Esophagus muscularis mucosa (tissue), 4 donors: Measurements from ENCODE around the gene GFY. TPM values are rescaled to one million over a fixed set of nuclear protein-coding genes. Genes with fewer than 3 reads are reported as not detected.
"Not testable (repeated sequence)": the region's sequence is repeated elsewhere in the genome, so short reads cannot be mapped to it uniquely, and the experiment has no call there.

Experiments used
- DNase-seq: peaks from one replicate; pipeline ENCODE4 v3.0.0-alpha.2; 2017; ENCODE audit errors: extremely low spot score
- H3K27ac ChIP-seq, 4 donors: fragments of 200-600 bp; sonication (generic); replicated peaks in 1 of 4; 1 replicate in 3 of 4; 2 replicates in 1 of 4; pipeline ENCODE4 v1.5.1; 2016 to 2019; ENCODE audit warnings: mild to moderate bottlenecking in 1 of 4
- H3K27me3 ChIP-seq, 4 donors: fragments of 200-600 bp; sonication (generic); one replicate each; pipeline versions ENCODE4 v1.5.1 to v1.6.0; 2016 to 2019
- H3K36me3 ChIP-seq, 4 donors: fragments of 200-600 bp; sonication (generic); one replicate each; pipeline ENCODE4 v1.5.1; 2016 to 2019
- H3K4me1 ChIP-seq, 4 donors: fragments of 200-600 bp; sonication (generic); one replicate each; pipeline ENCODE4 v1.5.1; 2016 to 2019
- H3K4me3 ChIP-seq, 4 donors: fragments of 200-600 bp; sonication (generic); 1 replicate in 2 of 4; 2 replicates in 2 of 4; pipeline ENCODE4 v1.5.1; 2016 to 2019; ENCODE audit warnings: mild to moderate bottlenecking in 4 of 4, moderate library complexity in 1 of 4
- H3K9me3 ChIP-seq, 4 donors: fragments of 200-600 bp; sonication (generic); 1 replicate in 3 of 4; 2 replicates in 1 of 4; pipeline ENCODE4 v1.5.1; 2016 to 2019
- CTCF ChIP-seq, 3 experiments: fragments of 200-600 bp in 2 of 3; fragments of 450-650 bp in 1 of 3; sonication (generic) in 2 of 3; IDR thresholded peaks; one replicate each; pipeline ENCODE4 v1.5.1; 2017 to 2019; ENCODE audit warnings: antibody characterized with exemption in 3 of 3, mild to moderate bottlenecking in 2 of 3, moderate library complexity in 1 of 3
- EP300 ChIP-seq: sonication (generic); formaldehyde crosslinking; IDR thresholded peaks from one replicate; pipeline ENCODE4 v1.6.1; 2017; ENCODE audit warnings: antibody characterized with exemption
- POLR2A ChIP-seq: fragments of 450-650 bp; IDR thresholded peaks from one replicate; pipeline ENCODE4 v1.6.1; 2017; ENCODE audit warnings: antibody characterized with exemption, moderate library complexity, mild to moderate bottlenecking, low read depth
- POLR2AphosphoS5 ChIP-seq, 2 donors: sonication (generic); formaldehyde crosslinking; IDR thresholded peaks; one replicate each; pipeline ENCODE4 v1.6.1; 2017; ENCODE audit warnings: antibody characterized with exemption in 2 of 2
- WGBS: methylation state at CpG from one replicate; pipeline ENCODE4 v1.1.5; 2018; 5-methylcytosine and 5-hydroxymethylcytosine counted together
- intact Hi-C: fragments of 100-400 bp; cut with DNase I; formaldehyde crosslinking; loops from one replicate; pipeline ENCODE4 v1.15.1; 2023
- total RNA-seq, 4 donors: library from RNA; depleted of rRNA; stranded (reverse); fragments of >200 nt; gene quantifications; one replicate each; pipeline versions ENCODE4 v1.1.0 to v1.2.1, GENCODE V29; 2016

The GFY gene
- total RNA-seq, 4 donors from 2014 or later, result not detected

GRCh38 chr19:49453757-49454240 is 28.6 kb downstream of the GFY start:
- peaks cover 18 to 51% (median 43%) of the 10 kb centered on the region in 4 donors for H3K4me1 ChIP-seq
- peak overlapping the region; percentile 62 to 86 (median 71) for H3K4me3 ChIP-seq
- WGBS, result 36% methylated on average over 10 of the region's 10 CpGs
- intact Hi-C loops, result no loop called here
- H3K27ac ChIP-seq, result peak overlapping the region; percentile 92 to 97 (median 94)
- no peaks in the 10 kb centered on the region for H3K27me3 ChIP-seq
- no peak for DNase-seq
- H3K9me3 ChIP-seq, result no peaks in the 10 kb centered on the region
- no peak for TF ChIP-seq POLR2A
- no peak for TF ChIP-seq EP300
- no peak for TF ChIP-seq POLR2AphosphoS5 (IDR thresholded peaks at IDR 0.05)
- TF ChIP-seq CTCF (IDR thresholded peaks at IDR 0.05), result no peak
- peaks cover 4 to 21% (median 12%) of the 10 kb centered on the region in 4 donors for H3K36me3 ChIP-seq

DNA sequence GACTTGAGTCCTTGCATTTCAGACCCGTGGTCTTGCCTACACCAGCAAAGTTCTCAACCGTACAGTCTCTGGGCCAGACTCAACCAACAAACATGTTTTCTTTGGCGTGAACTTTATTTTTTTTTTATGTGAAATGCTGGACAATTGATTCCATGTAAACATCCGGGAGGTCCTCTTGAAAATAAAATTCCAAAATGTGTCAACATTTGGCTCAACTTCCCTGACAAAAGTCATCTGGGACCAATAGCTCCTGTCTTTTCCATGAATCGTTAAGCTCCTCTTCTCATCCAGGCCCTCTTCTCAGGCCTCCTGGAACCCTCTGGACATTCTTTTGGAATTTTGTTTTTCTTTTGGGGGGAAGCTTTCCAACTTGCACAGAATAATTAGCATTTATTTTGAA is 30.6 kb downstream of the GFY start:
- H3K4me1 ChIP-seq, result peaks cover 18 to 41% (median 35%) of the 10 kb centered on the region in 4 donors
- 58% methylated on average over 5 of the region's 5 CpGs for WGBS
- H3K36me3 ChIP-seq, result peaks cover 0 to 25% (median 19%) of the 10 kb centered on the region in 4 donors
- H3K9me3 ChIP-seq, result no peaks in the 10 kb centered on the region
- H3K27me3 ChIP-seq, result no peaks in the 10 kb centered on the region
- H3K27ac ChIP-seq, result peak overlapping the region; percentile 39 to 78 (median 62)
- H3K4me3 ChIP-seq, result no peak overlapping the region
- no peak for DNase-seq
- TF ChIP-seq EP300 (no peak), POLR2AphosphoS5 (IDR thresholded peaks at IDR 0.05) (no peak), POLR2A (no peak), CTCF (IDR thresholded peaks at IDR 0.05) (no peak)
- intact Hi-C loops, result no loop called here

DNA sequence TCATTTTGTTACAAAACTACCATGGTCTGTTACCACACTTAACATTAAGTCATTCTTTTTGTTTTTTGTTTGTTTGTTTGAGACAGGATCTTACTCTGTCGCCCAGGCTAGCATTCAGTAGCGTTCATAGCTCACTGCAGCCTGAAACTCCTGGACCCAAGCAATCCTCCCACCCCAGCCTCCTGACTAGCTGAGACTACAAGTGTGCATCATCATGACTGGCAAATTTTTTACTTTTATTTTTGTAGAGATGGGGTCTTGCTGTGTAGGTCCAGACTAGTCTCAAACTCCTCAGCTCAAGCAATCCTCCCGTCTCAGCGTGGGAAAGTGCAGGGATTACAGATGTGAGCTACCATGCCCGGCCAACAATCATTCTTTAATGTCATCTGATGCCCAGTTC is 31.1 kb downstream of the GFY start:
- no peak overlapping the region for H3K4me3 ChIP-seq
- H3K36me3 ChIP-seq, result peaks cover 0 to 28% (median 20%) of the 10 kb centered on the region in 4 donors
- DNase-seq, result no peak
- no peaks in the 10 kb centered on the region for H3K9me3 ChIP-seq
- intact Hi-C loops, result no loop called here
- TF ChIP-seq CTCF (IDR thresholded peaks at IDR 0.05), result no peak
- TF ChIP-seq POLR2AphosphoS5 (IDR thresholded peaks at IDR 0.05), result no peak
- TF ChIP-seq EP300, result no peak
- WGBS, result 80% methylated on average over 5 of the region's 5 CpGs
- H3K27ac ChIP-seq, result peak overlapping the region; percentile 39 to 78 (median 62)
- H3K4me1 ChIP-seq, result peaks cover 18 to 36% (median 30%) of the 10 kb centered on the region in 4 donors
- no peaks in the 10 kb centered on the region for H3K27me3 ChIP-seq

DNA sequence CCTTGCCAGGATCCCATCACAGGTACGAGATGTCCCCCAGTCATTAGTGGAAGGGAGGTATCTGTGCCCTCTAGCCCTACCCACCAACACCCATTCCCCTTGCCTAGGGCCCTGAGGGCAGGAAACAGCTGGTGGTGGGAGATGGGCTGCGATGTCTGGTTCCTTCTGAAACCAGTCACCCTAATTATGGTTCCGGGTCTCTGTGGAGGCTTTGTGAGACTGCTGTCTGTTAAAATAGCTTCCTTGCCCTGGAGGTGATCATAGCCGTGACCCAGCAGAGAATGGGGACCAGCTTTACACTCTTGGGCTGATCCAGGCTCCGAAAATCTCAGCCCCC is 33.3 kb downstream of the GFY start:
- H3K36me3 ChIP-seq, result peaks cover 0 to 41% (median 23%) of the 10 kb centered on the region in 4 donors
- no peak for TF ChIP-seq POLR2A
- no peak for TF ChIP-seq CTCF (IDR thresholded peaks at IDR 0.05)
- TF ChIP-seq EP300, result no peak
- no peak for TF ChIP-seq POLR2AphosphoS5 (IDR thresholded peaks at IDR 0.05)
- intact Hi-C loops, result no loop called here
- no peak overlapping the region for H3K4me3 ChIP-seq
- no peaks in the 10 kb centered on the region for H3K27me3 ChIP-seq
- H3K9me3 ChIP-seq, result no peaks in the 10 kb centered on the region
- DNase-seq, result no peak
- H3K27ac ChIP-seq, result peak overlapping the region; percentile 1 to 78 (median 40)
- H3K4me1 ChIP-seq, result peaks cover 14 to 25% (median 21%) of the 10 kb centered on the region in 4 donors
- 90% methylated on average over 5 of the region's 5 CpGs for WGBS

GRCh38 chr19:49459388-49459787 is 34.2 kb downstream of the GFY start:
- TF ChIP-seq POLR2A (no peak), POLR2AphosphoS5 (IDR thresholded peaks at IDR 0.05) (no peak), CTCF (IDR thresholded peaks at IDR 0.05) (no peak), EP300 (no peak)
- no peak for DNase-seq
- peaks cover 6 to 17% (median 13%) of the 10 kb centered on the region in 4 donors for H3K4me1 ChIP-seq
- 97% methylated on average over 3 of the region's 12 CpGs for WGBS
- no peak overlapping the region for H3K4me3 ChIP-seq
- H3K9me3 ChIP-seq, result no peaks in the 10 kb centered on the region
- intact Hi-C loops, result no loop called here
- H3K27ac ChIP-seq, result no peak overlapping the region
- peaks cover 0 to 49% (median 31%) of the 10 kb centered on the region in 4 donors for H3K36me3 ChIP-seq
- no peaks in the 10 kb centered on the region for H3K27me3 ChIP-seq

DNA sequence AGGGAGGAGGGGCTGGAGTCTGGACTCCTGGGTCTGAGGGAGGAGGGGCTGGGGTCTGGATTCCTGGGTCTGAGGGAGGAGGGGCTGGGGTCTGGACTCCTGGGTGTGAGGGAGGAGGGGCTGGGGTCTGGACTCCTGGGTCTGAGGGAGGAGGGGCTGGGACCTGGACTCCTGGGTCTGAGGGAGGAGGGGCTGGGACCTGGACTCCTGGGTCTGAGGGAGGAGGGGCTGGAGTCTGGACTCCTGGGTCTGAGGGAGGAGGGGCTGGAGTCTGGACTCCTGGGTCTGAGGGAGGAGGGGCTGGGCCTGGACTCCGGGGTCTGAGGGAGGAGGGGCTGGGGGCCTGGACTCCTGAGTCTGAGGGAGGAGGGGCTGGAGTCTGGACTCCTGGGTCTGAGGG is 35.9 kb downstream of the GFY start:
- Histone ChIP-seq H3K36me3 (peaks cover 4 to 67% (median 46%) of the 10 kb centered on the region in 4 donors), H3K4me1 (peaks cover 0 to 17% (median 5%) of the 10 kb centered on the region in 4 donors)
- H3K27ac ChIP-seq, H3K9me3 ChIP-seq, H3K4me3 ChIP-seq, intact Hi-C loops, H3K27me3 ChIP-seq, DNase-seq: not testable (repeated sequence)
- WGBS, result no CpG with 5 or more reads among the region's 1 CpG
